Endothelial cell of umbilical vein (primary cell): Measurements from ENCODE around the gene ZCRB1. TPM values are rescaled to one million over a fixed set of nuclear protein-coding genes. Genes with fewer than 3 reads are reported as not detected.

Source experiments
- BruUV-seq: library from RNA; stranded (reverse); fragments of 400-500 nt; replicated peaks from 2 replicates; lab custom pipeline; 2021; lab: Mats Ljungman, UMichigan
- CTCF ChIA-PET: fragments of 300-600, 350-600 bp; sonication (Branson Sonifier 250); formaldehyde crosslinking; loops from one replicate; lab custom pipeline; 2021; ENCODE audit warnings: antibody characterized with exemption, inconsistent platforms; lab: Charles Lee
- POLR2A ChIA-PET: fragments of 300-600, 350-600 bp; sonication (Branson Sonifier 250); formaldehyde crosslinking; loops from one replicate; lab custom pipeline; 2021; ENCODE audit warnings: antibody characterized with exemption, inconsistent platforms; lab: Charles Lee
- DNase-seq: peaks from one replicate; pipeline ENCODE4 v3.0.0-alpha.2; 2011; ENCODE audit warnings: low read depth, low spot score
- FAIRE-seq: peaks from 2 replicates; lab custom pipeline; 2011; peaks lifted over from hg19 to GRCh38; lab: Jason Lieb, UNC
- H2AFZ ChIP-seq: 2 replicates; pipeline ENCODE4 v1.6.0; 2012; ENCODE audit warnings: low read depth, low read length, control low read depth, inconsistent platforms
- H3K27ac ChIP-seq: 2 replicates; pipeline ENCODE4 v1.5.1; 2011; ENCODE audit warnings: low read depth, mild to moderate bottlenecking, control low read depth, low read length, moderate library complexity; ENCODE audit not compliant: insufficient read depth
- H3K27me3 ChIP-seq, 2 experiments: 2 replicates each; pipeline versions ENCODE4 v1.6.0 to v1.6.1; 2011; ENCODE audit warnings: low read length in 2 of 2, mixed read lengths in 1 of 2; ENCODE audit not compliant: control insufficient read depth in 2 of 2, insufficient read depth in 2 of 2
- H3K36me3 ChIP-seq, 2 experiments: 2 replicates in 1 of 2; 3 replicates in 1 of 2; pipeline ENCODE4 v1.5.1; 2011; ENCODE audit warnings: low read length in 2 of 2, mild to moderate bottlenecking in 1 of 2, moderate library complexity in 1 of 2; ENCODE audit not compliant: control insufficient read depth in 2 of 2, insufficient read depth in 2 of 2; ENCODE audit errors: extremely low read depth in 1 of 2
- H3K4me1 ChIP-seq: 3 replicates; pipeline ENCODE4 v1.5.1; 2011; ENCODE audit warnings: mild to moderate bottlenecking, low read length; ENCODE audit not compliant: control insufficient read depth, insufficient read depth; ENCODE audit errors: extremely low read depth
- H3K4me2 ChIP-seq: 2 replicates; pipeline ENCODE4 v1.6.1; 2011; ENCODE audit warnings: low read length, control low read depth, mixed read lengths; ENCODE audit not compliant: insufficient read depth
- H3K4me3 ChIP-seq, 3 experiments: fragments of 200-600 bp in 1 of 3; sonication (generic), shearing (Covaris generic) in 1 of 3; replicated peaks in 1 of 3; 2 replicates each; pipeline ENCODE4 v1.5.1; 2011 to 2016; ENCODE audit warnings: control low read depth in 3 of 3, low read length in 3 of 3, mild to moderate bottlenecking in 2 of 3, inconsistent platforms in 1 of 3, low read depth in 1 of 3, moderate library complexity in 1 of 3; ENCODE audit not compliant: insufficient read depth in 1 of 3
- H3K79me2 ChIP-seq: 2 replicates; pipeline ENCODE4 v1.6.0; 2012; ENCODE audit warnings: low read length, inconsistent platforms; ENCODE audit not compliant: control insufficient read depth, insufficient read depth
- H3K9ac ChIP-seq: replicated peaks from 2 replicates; pipeline ENCODE3; 2011; ENCODE audit warnings: low read length, control low read depth; ENCODE audit not compliant: insufficient read depth; ENCODE audit errors: extremely low read depth
- H3K9me1 ChIP-seq: replicated peaks from 3 replicates; pipeline ENCODE4 v1.6.0; 2011; ENCODE audit warnings: mild to moderate bottlenecking, low read length; ENCODE audit not compliant: control insufficient read depth, insufficient read depth; ENCODE audit errors: extremely low read depth
- H3K9me3 ChIP-seq: replicated peaks from 2 replicates; pipeline ENCODE4 v1.5.1; 2012; ENCODE audit warnings: low read length, inconsistent platforms; ENCODE audit not compliant: control insufficient read depth, insufficient read depth
- H4K20me1 ChIP-seq: replicated peaks from 2 replicates; pipeline ENCODE3; 2011; ENCODE audit warnings: mild to moderate bottlenecking, low read length; ENCODE audit not compliant: control insufficient read depth, insufficient read depth; ENCODE audit errors: extremely low read depth
- CTCF ChIP-seq, 2 donors: IDR thresholded peaks; 1 replicate in 1 of 2; 2 replicates in 1 of 2; pipeline ENCODE4 v1.5.1; 2011; ENCODE audit warnings: low read length in 2 of 2, mild to moderate bottlenecking in 2 of 2, moderate library complexity in 2 of 2, control low read depth in 1 of 2, inconsistent platforms in 1 of 2, low read depth in 1 of 2; ENCODE audit not compliant: insufficient read depth in 1 of 2; ENCODE audit errors: extremely low read depth in 1 of 2
- EZH2 ChIP-seq: IDR thresholded peaks from 2 replicates; pipeline ENCODE4 v1.6.1; 2012; ENCODE audit warnings: borderline replicate concordance, low read depth, mild to moderate bottlenecking, moderate library complexity, low read length, inconsistent platforms; ENCODE audit not compliant: severe bottlenecking
- FOS ChIP-seq: IDR thresholded peaks from 2 replicates; pipeline ENCODE4 v1.6.1; 2011; ENCODE audit warnings: mild to moderate bottlenecking, low read length, moderate library complexity, borderline replicate concordance; ENCODE audit not compliant: insufficient read depth
- GATA2 ChIP-seq: IDR thresholded peaks from 2 replicates; pipeline ENCODE4 v1.7.0; 2011; ENCODE audit warnings: low read depth, mild to moderate bottlenecking, moderate library complexity, mixed read lengths, low read length; ENCODE audit not compliant: insufficient read length, insufficient read depth
- JUN ChIP-seq: IDR thresholded peaks from 2 replicates; pipeline ENCODE4 v1.6.1; 2011; ENCODE audit warnings: borderline replicate concordance, low read depth; ENCODE audit not compliant: insufficient read length, insufficient read depth
- MAX ChIP-seq: IDR thresholded peaks from 2 replicates; pipeline ENCODE4 v1.6.1; 2011; ENCODE audit not compliant: insufficient read depth, insufficient read length
- MYC ChIP-seq: IDR thresholded peaks from one replicate; pipeline ENCODE4 v1.6.1; 2011; ENCODE audit warnings: mild to moderate bottlenecking, low read depth, low read length
- POLR2A ChIP-seq: IDR thresholded peaks from 2 replicates; pipeline ENCODE4 v1.6.1; 2012; ENCODE audit warnings: low read depth, mild to moderate bottlenecking, control low read depth, low read length
- POLR2AphosphoS5 ChIP-seq: IDR thresholded peaks from 2 replicates; pipeline ENCODE4 v1.6.1; 2012; ENCODE audit warnings: low read depth, mild to moderate bottlenecking, control low read depth, low read length, moderate library complexity; ENCODE audit not compliant: insufficient read depth
- dilution Hi-C: fragments of 300-500 bp; cut with MboI; formaldehyde crosslinking; loops from one replicate; pipeline ENCODE4 v1.15.0; 2019; ENCODE audit warnings: low sequenced_read_pairs; ENCODE audit not compliant: extremely low pct_ligation_motif_present
- intact Hi-C: fragments of 100-400 bp; cut with micrococcal nuclease; formaldehyde crosslinking; loops from one replicate; pipeline ENCODE4 v1.10.0; 2022
- polyA plus RNA-seq, 4 experiments: library from polyadenylated mRNA; depleted of rRNA in 3 of 4; stranded (reverse) in 3 of 4; unstranded in 1 of 4; fragments of >200 nt; gene quantifications; 2 replicates each; pipeline versions ENCODE4 v1.2.1 to v1.2.3, GENCODE V29; 2011 to 2012; ENCODE audit warnings: missing spikeins in 1 of 4
- total RNA-seq: library from RNA; stranded (reverse); gene quantifications from 2 replicates; pipeline ENCODE4 v1.2.3, GENCODE V29; 2021

The ZCRB1 gene
- total and polyA plus RNA-seq, 2 donors (not counting 3 experiments of a cell fraction or from before 2014, with no cell fraction given), result 13.2 to 55.3 TPM

- Histone ChIP-seq H3K4me3 (no peak overlapping the region), H3K36me3 (peaks cover 0 to 2% of the 10 kb centered on the region in 2 experiments), H3K9me1 (no peaks in the 10 kb centered on the region), H3K4me2 (no peak overlapping the region), H3K27me3 (no peaks in the 10 kb centered on the region), H3K9me3 (no peaks in the 10 kb centered on the region), H4K20me1 (no peaks in the 10 kb centered on the region), H3K79me2 (peaks cover 22% of the 10 kb centered on the region), H3K4me1 (peaks cover 7% of the 10 kb centered on the region), H3K27ac (no peak overlapping the region), H2AFZ (no peak overlapping the region), H3K9ac (no peak overlapping the region)
- ChIA-PET CTCF (no interaction called here), POLR2A (no interaction called here)
- intact Hi-C loops, result no loop called here
- FAIRE-seq (no peak), DNase-seq (no peak)
- BruUV-seq, result no TSS peak
- TF ChIP-seq FOS, result no peak
- no peak for TF ChIP-seq EZH2
- no peak for TF ChIP-seq MYC
- no peak for TF ChIP-seq POLR2AphosphoS5
- TF ChIP-seq JUN, result no peak
- TF ChIP-seq MAX, result no peak
- no peak for TF ChIP-seq POLR2A
- no peak for TF ChIP-seq CTCF (IDR thresholded peaks at IDR 0.05; ENCODE audit: extremely low read depth in 1 of 2, insufficient read depth in 1 of 2, low read depth in 1 of 2, low read length in 2 of 2)
- no peak for TF ChIP-seq GATA2
- dilution Hi-C loops, result no loop called here
These were observed 36.2 kb upstream of the ZCRB1 start for GRCh38 chr12:42361909-42362646.
